NCI-H2196 (cell line): Measurements from ENCODE around the gene PCBD2.
"Not testable (repeated sequence)": the region's sequence is repeated elsewhere in the genome, so short reads cannot be mapped to it uniquely, and the experiment has no call there.

Experiments used
- DNase-seq: peaks from one replicate; lab custom pipeline; 2025; ENCODE audit not compliant: unreplicated experiment; lab: John Stamatoyannopoulos, UW

Gene PCBD2

GRCh38 chr5:134998068-134998467 lies 93.1 kb downstream of the PCBD2 start:
- not testable (repeated sequence) for DNase-seq

- no peak for DNase-seq
Measured at GRCh38 chr5:135004376-135004775, 99.4 kb downstream of the PCBD2 start.

GRCh38 chr5:135005076-135005475 lies 100.1 kb downstream of the PCBD2 start:
- DNase-seq: no peak

GRCh38 chr5:135007305-135007704 lies 102.4 kb downstream of the PCBD2 start:
- no peak for DNase-seq

- DNase-seq: no peak
Measured at GRCh38 chr5:135007749-135008363, 102.9 kb downstream of the PCBD2 start.

- DNase-seq: no peak
Measured at GRCh38 chr5:135008556-135008955, 103.6 kb downstream of the PCBD2 start.

- DNase-seq: peak; percentile 49
Measured at GRCh38 chr5:135008981-135009735, 104.2 kb downstream of the PCBD2 start.

- DNase-seq: no peak
Measured at GRCh38 chr5:135009736-135010501, 105.0 kb downstream of the PCBD2 start.

- DNase-seq: no peak
Measured at GRCh38 chr5:135010502-135011354, 105.8 kb downstream of the PCBD2 start.

- no peak for DNase-seq
Measured at GRCh38 chr5:135011355-135012032, 106.6 kb downstream of the PCBD2 start.

- DNase-seq: no peak
Measured at GRCh38 chr5:135012033-135012588, 107.2 kb downstream of the PCBD2 start.
